Endothelial cell of umbilical vein (primary cell): ENCODE data around the gene CFD. TPM values are rescaled to one million over a fixed set of nuclear protein-coding genes. Genes with fewer than 3 reads are reported as not detected.

ENCODE experiments used
- BruUV-seq: library from RNA; stranded (reverse); fragments of 400-500 nt; replicated peaks from 2 replicates; lab custom pipeline; 2021; lab: Mats Ljungman, UMichigan
- CTCF ChIA-PET: fragments of 300-600, 350-600 bp; sonication (Branson Sonifier 250); formaldehyde crosslinking; loops from one replicate; lab custom pipeline; 2021; ENCODE audit warnings: antibody characterized with exemption, inconsistent platforms; lab: Charles Lee
- POLR2A ChIA-PET: fragments of 300-600, 350-600 bp; sonication (Branson Sonifier 250); formaldehyde crosslinking; loops from one replicate; lab custom pipeline; 2021; ENCODE audit warnings: antibody characterized with exemption, inconsistent platforms; lab: Charles Lee
- DNase-seq: peaks from one replicate; pipeline ENCODE4 v3.0.0-alpha.2; 2011; ENCODE audit warnings: low read depth, low spot score
- FAIRE-seq: peaks from 2 replicates; lab custom pipeline; 2011; peaks lifted over from hg19 to GRCh38; lab: Jason Lieb, UNC
- H2AFZ ChIP-seq: 2 replicates; pipeline ENCODE4 v1.6.0; 2012; ENCODE audit warnings: low read depth, low read length, control low read depth, inconsistent platforms
- H3K27ac ChIP-seq: 2 replicates; pipeline ENCODE4 v1.5.1; 2011; ENCODE audit warnings: low read depth, mild to moderate bottlenecking, control low read depth, low read length, moderate library complexity; ENCODE audit not compliant: insufficient read depth
- H3K27me3 ChIP-seq, 2 experiments: 2 replicates each; pipeline versions ENCODE4 v1.6.0 to v1.6.1; 2011; ENCODE audit warnings: low read length in 2 of 2, mixed read lengths in 1 of 2; ENCODE audit not compliant: control insufficient read depth in 2 of 2, insufficient read depth in 2 of 2
- H3K36me3 ChIP-seq, 2 experiments: 2 replicates in 1 of 2; 3 replicates in 1 of 2; pipeline ENCODE4 v1.5.1; 2011; ENCODE audit warnings: low read length in 2 of 2, mild to moderate bottlenecking in 1 of 2, moderate library complexity in 1 of 2; ENCODE audit not compliant: control insufficient read depth in 2 of 2, insufficient read depth in 2 of 2; ENCODE audit errors: extremely low read depth in 1 of 2
- H3K4me1 ChIP-seq: 3 replicates; pipeline ENCODE4 v1.5.1; 2011; ENCODE audit warnings: mild to moderate bottlenecking, low read length; ENCODE audit not compliant: control insufficient read depth, insufficient read depth; ENCODE audit errors: extremely low read depth
- H3K4me2 ChIP-seq: 2 replicates; pipeline ENCODE4 v1.6.1; 2011; ENCODE audit warnings: low read length, control low read depth, mixed read lengths; ENCODE audit not compliant: insufficient read depth
- H3K4me3 ChIP-seq, 3 experiments: fragments of 200-600 bp in 1 of 3; sonication (generic), shearing (Covaris generic) in 1 of 3; replicated peaks in 1 of 3; 2 replicates each; pipeline ENCODE4 v1.5.1; 2011 to 2016; ENCODE audit warnings: control low read depth in 3 of 3, low read length in 3 of 3, mild to moderate bottlenecking in 2 of 3, inconsistent platforms in 1 of 3, low read depth in 1 of 3, moderate library complexity in 1 of 3; ENCODE audit not compliant: insufficient read depth in 1 of 3
- H3K79me2 ChIP-seq: 2 replicates; pipeline ENCODE4 v1.6.0; 2012; ENCODE audit warnings: low read length, inconsistent platforms; ENCODE audit not compliant: control insufficient read depth, insufficient read depth
- H3K9ac ChIP-seq: replicated peaks from 2 replicates; pipeline ENCODE3; 2011; ENCODE audit warnings: low read length, control low read depth; ENCODE audit not compliant: insufficient read depth; ENCODE audit errors: extremely low read depth
- H3K9me1 ChIP-seq: replicated peaks from 3 replicates; pipeline ENCODE4 v1.6.0; 2011; ENCODE audit warnings: mild to moderate bottlenecking, low read length; ENCODE audit not compliant: control insufficient read depth, insufficient read depth; ENCODE audit errors: extremely low read depth
- H3K9me3 ChIP-seq: replicated peaks from 2 replicates; pipeline ENCODE4 v1.5.1; 2012; ENCODE audit warnings: low read length, inconsistent platforms; ENCODE audit not compliant: control insufficient read depth, insufficient read depth
- H4K20me1 ChIP-seq: replicated peaks from 2 replicates; pipeline ENCODE3; 2011; ENCODE audit warnings: mild to moderate bottlenecking, low read length; ENCODE audit not compliant: control insufficient read depth, insufficient read depth; ENCODE audit errors: extremely low read depth
- EZH2 ChIP-seq: IDR thresholded peaks from 2 replicates; pipeline ENCODE4 v1.6.1; 2012; ENCODE audit warnings: borderline replicate concordance, low read depth, mild to moderate bottlenecking, moderate library complexity, low read length, inconsistent platforms; ENCODE audit not compliant: severe bottlenecking
- FOS ChIP-seq: IDR thresholded peaks from 2 replicates; pipeline ENCODE4 v1.6.1; 2011; ENCODE audit warnings: mild to moderate bottlenecking, low read length, moderate library complexity, borderline replicate concordance; ENCODE audit not compliant: insufficient read depth
- GATA2 ChIP-seq: IDR thresholded peaks from 2 replicates; pipeline ENCODE4 v1.7.0; 2011; ENCODE audit warnings: low read depth, mild to moderate bottlenecking, moderate library complexity, mixed read lengths, low read length; ENCODE audit not compliant: insufficient read length, insufficient read depth
- JUN ChIP-seq: IDR thresholded peaks from 2 replicates; pipeline ENCODE4 v1.6.1; 2011; ENCODE audit warnings: borderline replicate concordance, low read depth; ENCODE audit not compliant: insufficient read length, insufficient read depth
- MYC ChIP-seq: IDR thresholded peaks from one replicate; pipeline ENCODE4 v1.6.1; 2011; ENCODE audit warnings: mild to moderate bottlenecking, low read depth, low read length
- POLR2A ChIP-seq: IDR thresholded peaks from 2 replicates; pipeline ENCODE4 v1.6.1; 2012; ENCODE audit warnings: low read depth, mild to moderate bottlenecking, control low read depth, low read length
- POLR2AphosphoS5 ChIP-seq: IDR thresholded peaks from 2 replicates; pipeline ENCODE4 v1.6.1; 2012; ENCODE audit warnings: low read depth, mild to moderate bottlenecking, control low read depth, low read length, moderate library complexity; ENCODE audit not compliant: insufficient read depth
- dilution Hi-C: fragments of 300-500 bp; cut with MboI; formaldehyde crosslinking; loops from one replicate; pipeline ENCODE4 v1.15.0; 2019; ENCODE audit warnings: low sequenced_read_pairs; ENCODE audit not compliant: extremely low pct_ligation_motif_present
- intact Hi-C: fragments of 100-400 bp; cut with micrococcal nuclease; formaldehyde crosslinking; loops from one replicate; pipeline ENCODE4 v1.10.0; 2022
- polyA plus RNA-seq, 4 experiments: library from polyadenylated mRNA; depleted of rRNA in 3 of 4; stranded (reverse) in 3 of 4; unstranded in 1 of 4; fragments of >200 nt; gene quantifications; 2 replicates each; pipeline versions ENCODE4 v1.2.1 to v1.2.3, GENCODE V29; 2011 to 2012; ENCODE audit warnings: missing spikeins in 1 of 4
- total RNA-seq: library from RNA; stranded (reverse); gene quantifications from 2 replicates; pipeline ENCODE4 v1.2.3, GENCODE V29; 2021
- TF ChIP-seq, protein P1 (sequence below), 2 donors: IDR thresholded peaks; 1 replicate in 1 of 2; 2 replicates in 1 of 2; pipeline ENCODE4 v1.5.1; 2011; ENCODE audit warnings: low read length in 2 of 2, mild to moderate bottlenecking in 2 of 2, moderate library complexity in 2 of 2, control low read depth in 1 of 2, inconsistent platforms in 1 of 2, low read depth in 1 of 2; ENCODE audit not compliant: insufficient read depth in 1 of 2; ENCODE audit errors: extremely low read depth in 1 of 2
- TF ChIP-seq, protein P2 (sequence below): IDR thresholded peaks from 2 replicates; pipeline ENCODE4 v1.6.1; 2011; ENCODE audit not compliant: insufficient read depth, insufficient read length

CFD gene
- total and polyA plus RNA-seq, 2 donors (not counting 3 experiments of a cell fraction or from before 2014, with no cell fraction given) = 0.25 to 0.40 TPM

GRCh38 chr19:866769-867300, 7.4 kb downstream of the CFD start:
- Histone ChIP-seq H3K9ac (no peak overlapping the region), H3K79me2 (no peaks in the 10 kb centered on the region), H3K27ac (no peak overlapping the region), H3K9me1 (no peaks in the 10 kb centered on the region), H3K9me3 (no peaks in the 10 kb centered on the region), H3K36me3 (peaks cover 0 to 11% of the 10 kb centered on the region in 2 experiments), H3K4me2 (no peak overlapping the region), H3K4me3 (no peak overlapping the region), H4K20me1 (no peaks in the 10 kb centered on the region), H2AFZ (no peak overlapping the region), H3K27me3 (no peaks in the 10 kb centered on the region), H3K4me1 (peaks cover 9% of the 10 kb centered on the region)
- intact Hi-C loops (no loop called here), dilution Hi-C loops (no loop called here)
- no TSS peak for BruUV-seq
- ChIA-PET CTCF (no interaction called here), POLR2A (no interaction called here)
- DNase-seq (no peak), FAIRE-seq (no peak)
- TF ChIP-seq JUN (no peak), MYC (no peak), EZH2 (no peak), POLR2AphosphoS5 (no peak), FOS (no peak), GATA2 (no peak), POLR2A (no peak)
- TF ChIP-seq, protein P1, sequence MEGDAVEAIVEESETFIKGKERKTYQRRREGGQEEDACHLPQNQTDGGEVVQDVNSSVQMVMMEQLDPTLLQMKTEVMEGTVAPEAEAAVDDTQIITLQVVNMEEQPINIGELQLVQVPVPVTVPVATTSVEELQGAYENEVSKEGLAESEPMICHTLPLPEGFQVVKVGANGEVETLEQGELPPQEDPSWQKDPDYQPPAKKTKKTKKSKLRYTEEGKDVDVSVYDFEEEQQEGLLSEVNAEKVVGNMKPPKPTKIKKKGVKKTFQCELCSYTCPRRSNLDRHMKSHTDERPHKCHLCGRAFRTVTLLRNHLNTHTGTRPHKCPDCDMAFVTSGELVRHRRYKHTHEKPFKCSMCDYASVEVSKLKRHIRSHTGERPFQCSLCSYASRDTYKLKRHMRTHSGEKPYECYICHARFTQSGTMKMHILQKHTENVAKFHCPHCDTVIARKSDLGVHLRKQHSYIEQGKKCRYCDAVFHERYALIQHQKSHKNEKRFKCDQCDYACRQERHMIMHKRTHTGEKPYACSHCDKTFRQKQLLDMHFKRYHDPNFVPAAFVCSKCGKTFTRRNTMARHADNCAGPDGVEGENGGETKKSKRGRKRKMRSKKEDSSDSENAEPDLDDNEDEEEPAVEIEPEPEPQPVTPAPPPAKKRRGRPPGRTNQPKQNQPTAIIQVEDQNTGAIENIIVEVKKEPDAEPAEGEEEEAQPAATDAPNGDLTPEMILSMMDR (IDR thresholded peaks at IDR 0.05; ENCODE audit: extremely low read depth in 1 of 2, insufficient read depth in 1 of 2, low read depth in 1 of 2, low read length in 2 of 2) = no peak
- TF ChIP-seq, protein P2, sequence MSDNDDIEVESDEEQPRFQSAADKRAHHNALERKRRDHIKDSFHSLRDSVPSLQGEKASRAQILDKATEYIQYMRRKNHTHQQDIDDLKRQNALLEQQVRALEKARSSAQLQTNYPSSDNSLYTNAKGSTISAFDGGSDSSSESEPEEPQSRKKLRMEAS = no peak
